Measurements from ENCODE around the gene MOB3A. TPM values are rescaled to one million over a fixed set of nuclear protein-coding genes. Genes with fewer than 3 reads are reported as not detected.

The MOB3A gene
- total and polyA plus RNA-seq, 10 of the 15 experiments (the other 5 are each of a cell fraction or from before 2014, with no cell fraction given), result 7.5 to 229 (median 79.4) TPM

GRCh38 chr19:2051773-2052704 is 44.1 kb downstream of the MOB3A start (continued):
- TF ChIP-seq MAX (IDR thresholded peaks at IDR 0.05; ENCODE audit: low read depth, low read length), result no peak
- TF ChIP-seq ZNF592 (IDR thresholded peaks at IDR 0.05), result no peak
- TF ChIP-seq ZNF384 (IDR thresholded peaks at IDR 0.05; ENCODE audit: borderline replicate concordance, low read depth, low read length), result no peak
- no peak for TF ChIP-seq PBX3 (IDR thresholded peaks at IDR 0.05; ENCODE audit: insufficient replicate concordance, low read depth, low read length)
- no peak for TF ChIP-seq NR2C2 (IDR thresholded peaks at IDR 0.05; ENCODE audit: borderline replicate concordance, control insufficient read depth, insufficient read length, low read depth)
- no peak for TF ChIP-seq PRDM15 (CRISPR knock-in tag; IDR thresholded peaks at IDR 0.05)
- TF ChIP-seq SUPT20H (IDR thresholded peaks at IDR 0.05; ENCODE audit: borderline replicate concordance, control insufficient read depth, low read depth, low read length), result no peak
- TF ChIP-seq MLLT1 (IDR thresholded peaks at IDR 0.05), result peak; percentile 14; the same call in 1 of the 2 replicates
- peak; percentile 88 for TF ChIP-seq NR2F1 (conservative IDR thresholded peaks at IDR 0.05)
- no peak for TF ChIP-seq SRF (IDR thresholded peaks at IDR 0.05; ENCODE audit: low read depth in 2 of 2, low read length in 2 of 2)
- no peak for TF ChIP-seq NRF1 (conservative IDR thresholded peaks at IDR 0.05; ENCODE audit: low read depth, low read length)
- no peak for TF ChIP-seq STAT3 (IDR thresholded peaks at IDR 0.05; ENCODE audit: low read depth, low read length)
- peak; percentile 42; the same call in 1 of the 2 replicates for TF ChIP-seq CREM (IDR thresholded peaks at IDR 0.05; ENCODE audit: low read depth)
- no peak for TF ChIP-seq ZSCAN29 (IDR thresholded peaks at IDR 0.05)
- no peak for TF ChIP-seq KLF5 (IDR thresholded peaks at IDR 0.05; ENCODE audit: partially characterized antibody)
- TF ChIP-seq YY1 (IDR thresholded peaks at IDR 0.05; ENCODE audit: low read depth, low read length), result no peak
- no peak for TF ChIP-seq CREB1 (IDR thresholded peaks at IDR 0.05; ENCODE audit: low read depth)
- no peak for TF ChIP-seq ASH2L (IDR thresholded peaks at IDR 0.05; ENCODE audit: borderline replicate concordance, low read depth)

All from GM12878 (cell line).